Measurements from ENCODE around the gene RBFOX1.

DNA sequence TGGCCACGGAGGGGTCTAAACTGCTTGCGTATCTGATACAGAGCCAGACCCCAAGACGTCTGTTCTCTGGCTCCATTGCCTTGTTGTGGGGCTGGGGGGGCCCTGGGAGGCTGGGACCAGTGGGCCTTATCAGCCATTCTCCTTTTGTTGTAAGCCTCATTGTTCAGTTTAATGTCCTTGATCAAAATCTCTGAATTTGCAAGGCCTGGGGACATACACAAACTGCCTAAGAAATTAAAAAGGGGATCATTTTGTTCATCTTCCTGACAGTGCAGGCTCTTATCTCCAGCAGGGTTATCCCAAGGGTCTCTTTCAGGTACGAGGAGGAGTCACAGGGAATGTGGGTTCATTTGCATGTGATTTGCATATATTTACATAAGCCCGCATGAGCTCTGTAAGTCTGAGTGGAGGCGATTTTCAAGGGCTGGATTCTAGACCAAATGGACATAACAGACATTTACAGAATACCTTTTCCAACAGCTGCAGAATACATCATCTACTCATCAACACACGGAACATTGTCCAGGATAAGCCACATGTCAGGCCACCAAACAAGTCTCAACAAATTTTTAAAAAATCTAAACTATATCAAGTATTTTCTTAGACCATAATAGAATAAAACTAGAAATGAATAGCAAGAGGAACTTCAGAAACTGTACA, 269.8 kb downstream of the RBFOX1 start:
- TF ChIP-seq, protein P1, sequence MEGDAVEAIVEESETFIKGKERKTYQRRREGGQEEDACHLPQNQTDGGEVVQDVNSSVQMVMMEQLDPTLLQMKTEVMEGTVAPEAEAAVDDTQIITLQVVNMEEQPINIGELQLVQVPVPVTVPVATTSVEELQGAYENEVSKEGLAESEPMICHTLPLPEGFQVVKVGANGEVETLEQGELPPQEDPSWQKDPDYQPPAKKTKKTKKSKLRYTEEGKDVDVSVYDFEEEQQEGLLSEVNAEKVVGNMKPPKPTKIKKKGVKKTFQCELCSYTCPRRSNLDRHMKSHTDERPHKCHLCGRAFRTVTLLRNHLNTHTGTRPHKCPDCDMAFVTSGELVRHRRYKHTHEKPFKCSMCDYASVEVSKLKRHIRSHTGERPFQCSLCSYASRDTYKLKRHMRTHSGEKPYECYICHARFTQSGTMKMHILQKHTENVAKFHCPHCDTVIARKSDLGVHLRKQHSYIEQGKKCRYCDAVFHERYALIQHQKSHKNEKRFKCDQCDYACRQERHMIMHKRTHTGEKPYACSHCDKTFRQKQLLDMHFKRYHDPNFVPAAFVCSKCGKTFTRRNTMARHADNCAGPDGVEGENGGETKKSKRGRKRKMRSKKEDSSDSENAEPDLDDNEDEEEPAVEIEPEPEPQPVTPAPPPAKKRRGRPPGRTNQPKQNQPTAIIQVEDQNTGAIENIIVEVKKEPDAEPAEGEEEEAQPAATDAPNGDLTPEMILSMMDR (IDR thresholded peaks at IDR 0.05; ENCODE audit: poor library complexity, severe bottlenecking) = no peak
- no peak for TF ChIP-seq TAF1 (IDR thresholded peaks at IDR 0.05; ENCODE audit: low read depth)
